ENCODE results near the gene AGBL3. TPM values are rescaled to one million over a fixed set of nuclear protein-coding genes. Genes with fewer than 3 reads are reported as not detected.
A peak's percentile ranks its signal among the peaks of the same experiment; 100 is the strongest.

The AGBL3 gene
- total RNA-seq (1 to 10 TPM in 5 of 6 donors, under 1 TPM in 1; 0.95 to 4.1 (median 2.7) TPM), polyA plus RNA-seq (1 to 10 TPM in 1 of 2 donors, under 1 TPM in 1; 0.91 to 4.4 TPM)

DNA sequence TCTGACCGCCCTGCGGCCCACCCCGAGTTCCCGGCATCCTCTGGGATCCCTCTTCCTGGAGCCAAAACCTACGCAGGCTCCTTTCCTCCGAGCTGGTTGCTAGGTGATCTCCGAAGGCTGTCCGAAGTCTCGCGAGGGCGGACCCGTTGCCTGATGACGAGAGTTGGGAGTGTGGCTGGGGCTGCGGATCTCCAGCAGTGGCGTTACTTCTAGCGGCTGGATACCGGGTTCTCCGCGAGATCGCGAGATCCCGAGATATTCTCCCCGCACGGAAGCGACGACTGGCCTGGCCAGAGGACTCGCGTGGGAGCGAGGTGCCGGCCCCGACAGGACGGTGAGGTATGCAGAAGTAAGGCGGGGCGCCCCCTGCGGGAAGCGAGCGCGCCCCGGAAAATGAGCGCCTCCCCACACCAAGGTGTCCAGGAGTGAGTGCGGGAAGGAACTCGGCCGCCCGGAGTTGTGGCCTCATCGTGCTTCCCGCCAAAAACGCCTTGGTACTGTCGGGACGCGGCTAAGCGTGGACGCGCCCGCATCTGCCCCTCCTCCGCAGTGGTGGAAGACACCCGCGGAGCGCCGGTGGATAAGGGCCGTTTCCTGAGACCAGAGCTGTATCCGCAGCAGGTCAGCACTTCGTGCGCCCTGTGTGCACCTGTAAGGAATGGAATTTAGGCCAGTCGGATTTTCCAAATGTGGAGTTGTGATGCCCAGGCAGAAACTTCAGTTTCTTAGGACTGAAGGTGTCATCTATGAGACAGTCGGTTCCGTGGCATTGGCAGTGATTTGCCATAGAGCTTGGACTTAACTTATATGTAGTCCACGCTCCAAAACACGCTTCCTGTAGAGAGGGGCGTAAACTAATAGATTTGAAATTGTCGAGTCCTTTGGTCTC is at the start of gene AGBL3:
AGBL3 (plus strand) TSS at position 146 of the 889 bp plus-strand sequence. CDS start 1,426 bp downstream, outside the sequence.
- 0% methylated on average over 64 to 70 of the region's 70 CpGs for WGBS, 2 donors
- Histone ChIP-seq H3K9me3 (no peaks in the 10 kb centered on the region), H3K4me3 (peak within 1 kb of the TSS; percentile 55 to 76 (median 66)), H3K36me3 (no peaks in the 10 kb centered on the region), H3K27me3 (no peaks in the 10 kb centered on the region), H3K27ac (peak within 1 kb of the TSS; percentile 74 to 93 (median 88)), H3K4me1 (peaks cover 0 to 35% (median 31%) of the 10 kb centered on the region in 3 donors)
- intact Hi-C loops (cut with DNase I), result loop anchor here in 1 of 3 donors (10.0 kb wide), 1 partner anchor 178 kb away; no protein-coding TSS in a partner anchor
- no peak for FAIRE-seq
- TF ChIP-seq, protein P1, sequence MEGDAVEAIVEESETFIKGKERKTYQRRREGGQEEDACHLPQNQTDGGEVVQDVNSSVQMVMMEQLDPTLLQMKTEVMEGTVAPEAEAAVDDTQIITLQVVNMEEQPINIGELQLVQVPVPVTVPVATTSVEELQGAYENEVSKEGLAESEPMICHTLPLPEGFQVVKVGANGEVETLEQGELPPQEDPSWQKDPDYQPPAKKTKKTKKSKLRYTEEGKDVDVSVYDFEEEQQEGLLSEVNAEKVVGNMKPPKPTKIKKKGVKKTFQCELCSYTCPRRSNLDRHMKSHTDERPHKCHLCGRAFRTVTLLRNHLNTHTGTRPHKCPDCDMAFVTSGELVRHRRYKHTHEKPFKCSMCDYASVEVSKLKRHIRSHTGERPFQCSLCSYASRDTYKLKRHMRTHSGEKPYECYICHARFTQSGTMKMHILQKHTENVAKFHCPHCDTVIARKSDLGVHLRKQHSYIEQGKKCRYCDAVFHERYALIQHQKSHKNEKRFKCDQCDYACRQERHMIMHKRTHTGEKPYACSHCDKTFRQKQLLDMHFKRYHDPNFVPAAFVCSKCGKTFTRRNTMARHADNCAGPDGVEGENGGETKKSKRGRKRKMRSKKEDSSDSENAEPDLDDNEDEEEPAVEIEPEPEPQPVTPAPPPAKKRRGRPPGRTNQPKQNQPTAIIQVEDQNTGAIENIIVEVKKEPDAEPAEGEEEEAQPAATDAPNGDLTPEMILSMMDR (IDR thresholded peaks at IDR 0.05), result peak in 3 of 4 donors; percentile 32 to 43 (median 33)
- DNase-seq, result peak; percentile 95 to 98 (median 96)
- ATAC-seq, result peak; percentile 95 to 99 (median 98)

DNA sequence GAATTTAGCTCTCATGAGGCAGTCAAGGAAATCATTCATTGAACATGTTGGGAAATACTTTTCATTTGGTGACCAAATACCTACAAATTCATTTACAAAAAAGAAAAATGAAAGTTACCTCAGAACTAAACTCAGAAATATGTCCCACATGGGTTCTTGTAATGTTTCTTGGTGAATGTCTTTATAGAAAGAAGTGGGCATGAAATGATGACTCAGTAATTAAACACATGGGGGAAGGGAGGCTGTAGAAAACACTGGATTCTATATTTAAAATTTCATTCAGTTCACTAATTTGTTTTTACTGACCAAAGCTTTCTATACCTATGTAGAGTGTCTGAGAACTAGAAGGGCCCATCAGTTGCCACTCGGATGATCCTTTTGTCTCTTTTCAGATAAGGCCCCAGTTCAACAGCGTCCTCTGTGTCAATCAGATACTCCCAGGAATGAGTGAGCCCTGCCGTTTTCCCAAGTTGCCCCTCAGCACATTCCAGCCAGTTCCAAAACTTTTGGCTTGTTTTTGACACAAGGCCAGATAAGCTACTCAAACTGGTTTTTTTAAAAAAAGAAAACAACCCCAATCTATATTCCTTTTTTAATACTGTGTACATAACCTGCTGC is 49.3 kb upstream of the AGBL3 start:
- FAIRE-seq (no peak), ATAC-seq (no peak), DNase-seq (no peak)
- TF ChIP-seq, protein P1 (IDR thresholded peaks at IDR 0.05), result no peak
- Histone ChIP-seq H3K27me3 (no peaks in the 10 kb centered on the region), H3K27ac (no peak overlapping the region), H3K4me1 (peaks cover 0 to 16% (median 16%) of the 10 kb centered on the region in 3 donors), H3K9me3 (no peaks in the 10 kb centered on the region), H3K36me3 (no peaks in the 10 kb centered on the region), H3K4me3 (no peak overlapping the region)
- WGBS, 2 donors, result 46 to 52% methylated on average over 3 of the region's 3 CpGs
- intact Hi-C loops (cut with DNase I), result no loop called here

DNA sequence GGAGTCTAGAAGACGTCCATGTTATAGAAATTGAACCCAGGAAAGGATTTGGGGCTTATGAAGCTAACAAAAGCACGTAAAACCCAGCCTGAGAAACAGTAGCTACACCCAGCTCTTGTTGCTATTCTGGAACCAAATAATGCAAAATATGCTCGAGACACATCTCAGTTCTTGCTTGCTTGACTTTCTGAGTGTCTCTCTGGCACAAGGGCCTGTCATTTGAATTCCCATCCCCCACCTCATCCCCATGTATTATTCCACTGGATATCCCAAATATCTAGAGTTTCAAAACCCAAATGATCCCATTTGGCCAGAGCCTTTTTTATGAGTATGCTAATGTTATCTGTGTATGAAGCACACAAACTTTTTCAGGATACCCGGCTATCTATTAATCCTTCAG is 48.2 kb upstream of the AGBL3 start:
- Histone ChIP-seq H3K4me3 (no peak overlapping the region), H3K9me3 (no peaks in the 10 kb centered on the region), H3K27ac (no peak overlapping the region), H3K36me3 (no peaks in the 10 kb centered on the region), H3K4me1 (peaks cover 2 to 27% (median 20%) of the 10 kb centered on the region in 3 donors), H3K27me3 (no peaks in the 10 kb centered on the region)
- intact Hi-C loops (cut with DNase I), result no loop called here
- DNase-seq, result no peak
- ATAC-seq, result no peak
- WGBS, 2 donors, result 80 to 88% methylated on average over 4 of the region's 4 CpGs
- FAIRE-seq, result no peak
- TF ChIP-seq, protein P1 (IDR thresholded peaks at IDR 0.05), result no peak

DNA sequence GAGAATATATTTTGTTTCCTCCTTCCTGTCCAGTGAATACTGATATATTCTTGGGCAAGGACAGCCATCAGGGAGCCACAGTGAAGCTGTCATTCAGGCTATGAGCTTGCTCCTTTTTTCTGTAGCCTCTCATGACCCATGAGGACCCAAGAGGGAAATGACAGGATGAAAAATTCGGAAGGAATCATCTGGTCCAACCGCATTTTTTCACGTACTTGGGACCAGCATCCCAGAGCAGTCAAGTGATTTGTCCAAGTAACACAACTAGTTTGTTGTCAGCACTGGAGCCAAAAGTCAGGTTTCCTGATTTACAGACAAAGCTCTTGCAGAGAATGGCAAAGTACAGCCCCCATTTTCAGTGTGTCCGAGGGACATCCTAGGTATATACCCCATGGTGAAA is 47.2 kb upstream of the AGBL3 start:
- H3K4me3 ChIP-seq, result no peak overlapping the region
- intact Hi-C loops (cut with DNase I), result no loop called here
- ATAC-seq (peak in 2 of 4 donors; percentile 4 to 36), FAIRE-seq (no peak), DNase-seq (peak in 2 of 6 donors; percentile 22 to 29)
- TF ChIP-seq, protein P1 (IDR thresholded peaks at IDR 0.05), result no peak
- H3K4me1 ChIP-seq, result peaks cover 5 to 32% (median 26%) of the 10 kb centered on the region in 3 donors
- peak overlapping the region in 2 of 4 donors; percentile 20 to 34 for H3K27ac ChIP-seq
- no peaks in the 10 kb centered on the region for H3K9me3 ChIP-seq
- no peaks in the 10 kb centered on the region for H3K27me3 ChIP-seq
- no peaks in the 10 kb centered on the region for H3K36me3 ChIP-seq
- WGBS, 2 donors, result 47 to 62% methylated on average over 4 of the region's 4 CpGs

All from pancreas (tissue), 10 donors.